ENCODE data around the gene TBCD.

GRCh38 chr17:82922646-82923045, 170.8 kb downstream of the TBCD start:
- no peak for TF ChIP-seq PRRX2 (CRISPR knock-in tag; IDR thresholded peaks at IDR 0.05)
- TF ChIP-seq NR2C2 (CRISPR knock-in tag; IDR thresholded peaks at IDR 0.05), result no peak
- no peak for TF ChIP-seq ETV6 (CRISPR knock-in tag; IDR thresholded peaks at IDR 0.05)
- TF ChIP-seq TEAD1 (CRISPR knock-in tag; IDR thresholded peaks at IDR 0.05), result no peak
- no peak for TF ChIP-seq ZNF423 (CRISPR knock-in tag; IDR thresholded peaks at IDR 0.05)
- no peak for TF ChIP-seq SP1 (CRISPR knock-in tag; conservative IDR thresholded peaks at IDR 0.05)
